Mesodermal cell (in vitro differentiated cells): Measurements from ENCODE around the gene YIPF1. TPM values are rescaled to one million over a fixed set of nuclear protein-coding genes. Genes with fewer than 3 reads are reported as not detected.

Source experiments
- H3K27ac ChIP-seq: 2 replicates; pipeline ENCODE4 v1.7.0; 2013; ENCODE audit warnings: mild to moderate bottlenecking, low read depth, low read length, moderate library complexity; ENCODE audit not compliant: severe bottlenecking
- H3K36me3 ChIP-seq: 2 replicates; pipeline ENCODE4 v1.7.1; 2013; ENCODE audit warnings: mild to moderate bottlenecking, low read length, moderate library complexity; ENCODE audit not compliant: control insufficient read depth, insufficient read depth
- H3K4me1 ChIP-seq: one replicate; pipeline ENCODE4 v1.7.1; 2013; ENCODE audit warnings: mild to moderate bottlenecking, low read length; ENCODE audit not compliant: insufficient read depth, control insufficient read depth, poor library complexity, severe bottlenecking
- H3K4me3 ChIP-seq: 2 replicates; pipeline ENCODE4 v1.7.0; 2013; ENCODE audit warnings: low read length, control low read depth, mild to moderate bottlenecking; ENCODE audit not compliant: insufficient read depth, poor library complexity, severe bottlenecking; ENCODE audit errors: extremely low read depth
- H3K9me3 ChIP-seq: 2 replicates; pipeline ENCODE4 v1.7.1; 2013; ENCODE audit warnings: mild to moderate bottlenecking, low read length, moderate library complexity; ENCODE audit not compliant: control insufficient read depth
- WGBS, 2 experiments: methylation state at CpG; one replicate each; pipeline ENCODE4 v1.1.5; 2013; ENCODE audit warnings: missing lambda C conversion rate in 2 of 2; ENCODE audit not compliant: insufficient coverage in 2 of 2; 5-methylcytosine and 5-hydroxymethylcytosine counted together
- polyA plus RNA-seq, 2 experiments: library from polyadenylated mRNA; stranded (reverse); fragments of 50-300 nt; gene quantifications; one replicate each; pipeline ENCODE4 v1.2.3, GENCODE V29; 2013

Gene YIPF1
- polyA plus RNA-seq (2013, experiment 1 of 2) = 32.3 TPM
- polyA plus RNA-seq (2013, experiment 2 of 2) = 28.5 TPM

- Histone ChIP-seq H3K27ac (no peak within 1 kb of the TSS), H3K9me3 (no peaks in the 10 kb centered on the region), H3K4me1 (peaks cover 2% of the 10 kb centered on the region), H3K4me3 (peak within 1 kb of the TSS; percentile 88), H3K36me3 (peaks cover 8% of the 10 kb centered on the region)
- 5 to 10% methylated on average over 39 to 50 of the region's 62 CpGs for WGBS, 2 experiments
These were observed at the start of gene YIPF1 for GRCh38 chr1:53889304-53890298. Gene YIPF1 (minus strand): TSS chr1:53889797. CDS start chr1:53888937, 860 bp downstream.

DNA sequence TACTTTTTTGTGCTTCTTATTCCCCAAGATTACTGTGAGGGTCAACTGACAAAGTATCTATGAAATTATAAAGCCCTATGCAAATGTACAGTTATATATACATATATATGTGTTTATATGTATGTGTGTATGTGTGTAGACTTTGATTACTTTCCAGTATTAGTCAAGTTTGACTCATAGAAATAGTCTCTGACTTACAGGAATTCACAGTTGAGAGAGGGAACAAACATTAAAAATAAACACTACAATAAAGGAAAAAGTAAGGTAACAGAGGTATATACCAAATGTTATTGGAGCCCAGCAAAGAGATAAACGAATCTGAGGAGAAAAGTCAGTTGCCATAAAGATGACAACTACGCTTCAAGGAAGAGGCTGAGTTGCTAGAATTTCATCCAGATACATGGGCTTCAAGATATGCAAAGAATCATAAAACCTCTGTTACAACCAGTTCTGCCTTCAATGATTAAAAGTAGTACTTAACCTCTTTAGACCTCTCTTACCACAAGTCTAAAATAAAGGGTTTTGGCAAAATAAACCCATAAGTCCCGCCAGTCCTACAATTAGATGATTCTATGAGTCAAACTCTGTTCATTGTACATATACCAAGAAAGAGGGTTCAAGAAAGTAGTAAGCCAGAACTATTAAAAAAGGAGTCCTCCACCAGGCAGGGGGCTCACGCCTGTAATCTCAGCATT is 48.7 kb upstream of the YIPF1 start:
- Histone ChIP-seq H3K9me3 (peaks cover 9% of the 10 kb centered on the region), H3K4me1 (no peaks in the 10 kb centered on the region), H3K4me3 (no peak overlapping the region), H3K36me3 (peaks cover 43% of the 10 kb centered on the region), H3K27ac (no peak overlapping the region)
- 97 to 100% methylated on average over 3 of the region's 4 CpGs for WGBS, 2 experiments

DNA sequence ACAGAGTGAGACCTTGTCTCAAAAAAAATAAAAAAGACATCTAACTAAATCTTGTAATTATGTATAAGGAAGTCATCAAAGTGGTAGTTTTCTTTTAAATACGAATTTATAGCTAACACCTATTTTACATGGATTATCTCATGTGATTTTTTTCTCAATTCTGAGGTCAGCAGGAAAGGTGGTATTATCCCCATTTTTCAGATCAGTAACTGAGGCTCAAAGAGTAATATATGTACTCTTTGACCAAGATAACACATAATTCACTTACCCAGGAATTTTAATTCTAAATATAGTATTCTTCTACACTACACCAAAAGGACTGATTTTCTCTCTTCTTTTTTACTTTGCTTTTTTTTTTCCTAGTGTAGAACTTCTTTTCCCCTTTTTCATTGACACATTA is 46.8 kb upstream of the YIPF1 start:
- Histone ChIP-seq H3K9me3 (peaks cover 19% of the 10 kb centered on the region), H3K27ac (no peak overlapping the region), H3K4me3 (no peak overlapping the region), H3K36me3 (peaks cover 46% of the 10 kb centered on the region), H3K4me1 (no peaks in the 10 kb centered on the region)
- no CpG with 5 or more reads among the region's 1 CpG for WGBS, 2 experiments

DNA sequence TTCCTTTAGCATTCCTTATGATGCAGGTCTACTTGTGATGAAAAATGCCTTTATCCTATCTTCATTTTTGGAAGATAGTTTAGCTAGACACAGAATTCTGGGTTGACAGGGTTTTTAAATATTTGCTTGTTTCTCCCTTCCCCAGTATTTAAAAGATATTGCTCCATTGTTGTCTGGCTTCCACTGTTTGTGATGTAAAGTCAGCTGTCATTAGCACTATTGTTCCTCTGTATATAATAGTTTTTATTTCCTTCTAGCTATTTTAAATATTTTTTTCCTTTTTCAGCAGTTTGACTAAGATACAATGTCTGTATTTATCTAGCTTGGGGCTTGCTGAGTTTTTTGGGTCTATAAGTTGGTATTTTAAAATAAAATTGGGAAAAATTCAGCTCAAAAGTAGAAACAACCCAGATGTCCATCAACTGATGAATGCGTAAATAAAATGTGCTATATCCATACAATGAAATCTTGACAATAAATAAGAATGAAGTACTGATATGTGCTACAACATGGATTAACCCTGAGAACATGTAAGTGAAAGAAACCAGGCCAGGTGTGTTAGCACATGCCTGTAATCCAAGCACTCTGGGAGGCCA is 44.7 kb upstream of the YIPF1 start:
- WGBS, 2 experiments = no CpG with 5 or more reads among the region's 1 CpG

GRCh38 chr1:53931523-53931922 is 41.9 kb upstream of the YIPF1 start:
- Histone ChIP-seq H3K36me3 (peaks cover 53% of the 10 kb centered on the region), H3K27ac (no peak overlapping the region), H3K4me1 (no peaks in the 10 kb centered on the region), H3K9me3 (peaks cover 19% of the 10 kb centered on the region), H3K4me3 (no peak overlapping the region)
- WGBS, 2 experiments = no CpG with 5 or more reads among the region's 2 CpGs

More for the DNA sequence above, 44.7 kb upstream of the YIPF1 start:
- no peak overlapping the region for H3K4me3 ChIP-seq
- H3K4me1 ChIP-seq = no peaks in the 10 kb centered on the region
- H3K36me3 ChIP-seq = peaks cover 44% of the 10 kb centered on the region
- H3K27ac ChIP-seq = no peak overlapping the region
- H3K9me3 ChIP-seq = peaks cover 19% of the 10 kb centered on the region

DNA sequence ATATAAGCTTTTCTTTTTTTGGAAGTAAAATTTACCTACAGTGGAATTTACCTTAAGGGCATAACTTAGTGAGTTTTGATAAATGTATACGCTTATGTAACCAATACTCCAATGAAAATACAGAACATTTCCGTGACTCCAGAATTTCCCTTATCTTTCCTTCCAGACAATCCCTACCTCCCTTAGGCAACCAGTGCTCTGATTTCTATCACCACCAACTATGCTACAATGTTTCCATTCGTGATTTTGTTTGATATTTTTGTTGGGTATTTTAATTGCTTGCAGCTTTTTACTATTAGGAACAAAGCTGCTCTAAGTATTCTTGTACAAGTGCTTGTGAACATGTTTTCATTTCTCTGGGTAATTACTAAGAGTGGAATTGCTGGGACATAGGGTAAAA is 41.3 kb upstream of the YIPF1 start:
- no peaks in the 10 kb centered on the region for H3K4me1 ChIP-seq
- no CpG with 5 or more reads among the region's 3 CpGs for WGBS, 2 experiments

GRCh38 chr1:53929246-53929960 is 39.8 kb upstream of the YIPF1 start:
- Histone ChIP-seq H3K27ac (peak overlapping the region; percentile 39), H3K4me3 (no peak overlapping the region)

More for the DNA sequence above, 41.3 kb upstream of the YIPF1 start:
- H3K36me3 ChIP-seq = peaks cover 54% of the 10 kb centered on the region
- no peak overlapping the region for H3K4me3 ChIP-seq
- H3K27ac ChIP-seq = no peak overlapping the region
- peaks cover 19% of the 10 kb centered on the region for H3K9me3 ChIP-seq

GRCh38 chr1:53927376-53927881 is 37.8 kb upstream of the YIPF1 start:
- H3K36me3 ChIP-seq = peaks cover 46% of the 10 kb centered on the region
- no peaks in the 10 kb centered on the region for H3K4me1 ChIP-seq
- H3K9me3 ChIP-seq = peaks cover 7% of the 10 kb centered on the region
- H3K4me3 ChIP-seq = no peak overlapping the region
- H3K27ac ChIP-seq = no peak overlapping the region
- WGBS, 2 experiments = no CpG with 5 or more reads among the region's 2 CpGs

More at GRCh38 chr1:53929246-53929960, 39.8 kb upstream of the YIPF1 start:
- H3K4me1 ChIP-seq = no peaks in the 10 kb centered on the region
- WGBS, 2 experiments = no CpG with 5 or more reads among the region's 2 CpGs
- peaks cover 42% of the 10 kb centered on the region for H3K36me3 ChIP-seq
- H3K9me3 ChIP-seq = peaks cover 10% of the 10 kb centered on the region

DNA sequence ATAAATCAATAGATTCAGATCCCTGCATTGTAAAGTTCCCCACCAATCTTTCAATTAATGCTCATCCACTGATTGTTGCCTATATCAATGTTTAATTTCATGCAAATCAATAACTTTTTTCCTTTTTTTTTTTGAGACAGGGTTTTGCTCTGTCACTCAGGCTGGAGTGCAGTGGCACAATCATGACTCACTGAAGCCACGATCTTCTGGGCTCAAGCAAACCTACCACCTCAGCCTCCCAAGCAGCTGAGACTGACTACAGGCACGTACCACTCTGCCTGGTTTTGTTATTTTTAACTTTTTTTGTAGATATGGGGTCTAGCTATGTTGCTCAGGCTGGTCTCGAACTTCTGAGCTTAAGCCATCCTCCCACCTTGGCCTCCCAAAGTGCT is 30.1 kb upstream of the YIPF1 start:
- Histone ChIP-seq H3K36me3 (peaks cover 39% of the 10 kb centered on the region), H3K9me3 (no peaks in the 10 kb centered on the region), H3K4me1 (no peaks in the 10 kb centered on the region), H3K27ac (no peak overlapping the region), H3K4me3 (no peak overlapping the region)
- WGBS, 2 experiments = 93 to 100% methylated on average over 1 to 2 of the region's 3 CpGs

GRCh38 chr1:53918343-53918742 is 28.7 kb upstream of the YIPF1 start:
- no peak overlapping the region for H3K4me3 ChIP-seq
- WGBS, 2 experiments = 87 to 92% methylated on average over 1 to 4 of the region's 5 CpGs
- no peak overlapping the region for H3K27ac ChIP-seq
- no peaks in the 10 kb centered on the region for H3K9me3 ChIP-seq
- peaks cover 33% of the 10 kb centered on the region for H3K36me3 ChIP-seq
- H3K4me1 ChIP-seq = no peaks in the 10 kb centered on the region
